K562 (cell line): ENCODE data around the gene CNTROB. TPM values are rescaled to one million over a fixed set of nuclear protein-coding genes. Genes with fewer than 3 reads are reported as not detected.

Source experiments
- ATAC-seq: fragments of 200-7000 bp; cut with Tn5 transposase; 3 replicates; pipeline ENCODE4 v1.9.1; 2020; ENCODE audit warnings: moderate library complexity
- BruUV-seq: library from RNA; stranded (reverse); fragments of 400-500 nt; replicated peaks from 2 replicates; lab custom pipeline; 2021; lab: Mats Ljungman, UMichigan
- CTCF ChIA-PET: fragments of 300-600 bp; formaldehyde crosslinking; extraction: SDS; loops from one replicate; lab custom pipeline; 2021; ENCODE audit warnings: low intra/inter-chr PET ratio; lab: Yijun Ruan, JAX
- POLR2A ChIA-PET: fragments of 300-600, 350-650 bp; sonication (Branson Sonifier 250); formaldehyde crosslinking; extraction: SDS; loops from one replicate; lab custom pipeline; 2021; ENCODE audit warnings: antibody characterized with exemption, inconsistent platforms; lab: Yijun Ruan, JAX
- DNase-seq, 4 experiments: peaks; one replicate each; pipeline versions ENCODE4 v3.0.0 to v3.0.0-alpha.2; 2011 to 2018; ENCODE audit warnings: low spot score in 3 of 4, mixed read lengths in 3 of 4; ENCODE audit errors: extremely low read depth in 1 of 4
- FAIRE-seq: peaks from 2 replicates; lab custom pipeline; 2011; peaks lifted over from hg19 to GRCh38; lab: Jason Lieb, UNC
- H2AFZ ChIP-seq: 2 replicates; pipeline ENCODE4 v1.6.0; 2011; ENCODE audit warnings: low read depth, low read length, control low read depth, inconsistent platforms
- H3K27ac ChIP-seq: fragments of 200-600 bp; 3 replicates; pipeline ENCODE4 v1.8.0; 2011; ENCODE audit warnings: low read depth, mild to moderate bottlenecking, control low read depth, inconsistent platforms, low read length, moderate library complexity, mixed read lengths; ENCODE audit errors: extremely low read depth
- H3K27me3 ChIP-seq, 2 experiments: fragments of 300-600 bp in 1 of 2; 2 replicates in 1 of 2; 3 replicates in 1 of 2; pipeline versions ENCODE4 v1.6.0 to v1.8.0; 2011; ENCODE audit warnings: inconsistent platforms in 2 of 2, low read length in 2 of 2, mild to moderate bottlenecking in 1 of 2, mixed read lengths in 1 of 2, moderate library complexity in 1 of 2; ENCODE audit not compliant: control insufficient read depth in 2 of 2, insufficient read depth in 2 of 2
- H3K36me3 ChIP-seq: fragments of 300-600 bp; 3 replicates; pipeline ENCODE4 v1.8.0; 2011; ENCODE audit warnings: mild to moderate bottlenecking, low read length, inconsistent platforms; ENCODE audit not compliant: control insufficient read depth, insufficient read depth
- H3K4me1 ChIP-seq, 2 experiments: fragments of 200-600 bp in 1 of 2; replicated peaks in 1 of 2; 2 replicates in 1 of 2; 3 replicates in 1 of 2; pipeline versions ENCODE4 v1.5.1 to v1.8.0; 2011; ENCODE audit warnings: inconsistent platforms in 2 of 2, low read length in 2 of 2, mild to moderate bottlenecking in 1 of 2, mixed read lengths in 1 of 2, moderate library complexity in 1 of 2; ENCODE audit not compliant: control insufficient read depth in 2 of 2, insufficient read depth in 2 of 2
- H3K4me2 ChIP-seq: 2 replicates; pipeline ENCODE4 v1.6.1; 2011; ENCODE audit warnings: low read length, control low read depth, inconsistent platforms, mixed read lengths; ENCODE audit not compliant: insufficient read depth
- H3K4me3 ChIP-seq: fragments of 200-600 bp; sonication (generic), shearing (Covaris generic); 2 replicates; pipeline ENCODE4 v1.5.1; 2016; ENCODE audit warnings: control low read depth, inconsistent platforms
- H3K79me2 ChIP-seq: fragments of 200-600 bp; 3 replicates; pipeline ENCODE4 v1.8.0; 2011; ENCODE audit warnings: low read length, inconsistent platforms; ENCODE audit not compliant: control insufficient read depth, insufficient read depth
- H3K9ac ChIP-seq, 2 experiments: 2 replicates each; pipeline versions ENCODE4 v1.6.0 to v1.6.1; 2011; ENCODE audit warnings: low read depth in 2 of 2, low read length in 2 of 2, control low read depth in 1 of 2, inconsistent platforms in 1 of 2, mild to moderate bottlenecking in 1 of 2, mixed read lengths in 1 of 2; ENCODE audit not compliant: insufficient read depth in 1 of 2
- H3K9me1 ChIP-seq: one replicate; pipeline ENCODE4 v1.6.0; 2011; ENCODE audit warnings: inconsistent platforms, mild to moderate bottlenecking, low read length, moderate library complexity; ENCODE audit not compliant: control insufficient read depth, insufficient read depth
- H3K9me3 ChIP-seq: replicated peaks from 2 replicates; pipeline ENCODE4 v1.5.1; 2011; ENCODE audit warnings: low read depth, low read length, inconsistent platforms; ENCODE audit not compliant: control insufficient read depth, insufficient read depth
- H4K20me1 ChIP-seq: replicated peaks from 2 replicates; pipeline ENCODE4 v1.6.1; 2011; ENCODE audit warnings: low read length, inconsistent platforms, mixed read lengths; ENCODE audit not compliant: control insufficient read depth, insufficient read depth
- ARID3A ChIP-seq: IDR thresholded peaks from 2 replicates; pipeline ENCODE4 v1.6.1; 2012; ENCODE audit warnings: low read depth, low read length, improper control_type of control experiment, borderline replicate concordance
- DDX20 ChIP-seq: fragments of 450-650 bp; IDR thresholded peaks from 2 replicates; pipeline ENCODE4 v1.6.1; 2016; ENCODE audit warnings: missing genetic modification characterization, low read depth, mild to moderate bottlenecking, missing compliant biosample characterization, moderate library complexity
- HBP1 ChIP-seq: fragments of 450-650 bp; formaldehyde crosslinking; IDR thresholded peaks from 2 replicates; pipeline ENCODE4 v1.4.0; 2022; ENCODE audit warnings: missing genetic modification characterization
- HLTF ChIP-seq: fragments of 450-650 bp; IDR thresholded peaks from 2 replicates; pipeline ENCODE4 v1.6.1; 2016
- HSF4 ChIP-seq: fragments of 250-450 bp; sonication (Bioruptor Pico); IDR thresholded peaks from 2 replicates; pipeline ENCODE4 v2.1.2; 2022; ENCODE audit warnings: mild to moderate bottlenecking, moderate library complexity, borderline replicate concordance
- LEF1 ChIP-seq: fragments of 450-650 bp; IDR thresholded peaks from 2 replicates; pipeline ENCODE4 v1.6.1; 2016; ENCODE audit warnings: mild to moderate bottlenecking
- SMARCA4 ChIP-seq: fragments of 450-650 bp; IDR thresholded peaks from 2 replicates; pipeline ENCODE4 v1.6.1; 2016
- SREBF1 ChIP-seq: fragments of 150-350 bp; IDR thresholded peaks from 2 replicates; pipeline ENCODE4 v1.6.1; 2014; ENCODE audit warnings: antibody characterized with exemption, low read depth, low read length, borderline replicate concordance
- SRSF1 ChIP-seq: fragments of 200-400 bp; formaldehyde crosslinking; IDR thresholded peaks from 2 replicates; pipeline ENCODE4 v1.6.1; 2017; ENCODE audit warnings: mild to moderate bottlenecking, low read depth, low read length, moderate library complexity
- TAF9B ChIP-seq: fragments of 450-650 bp; IDR thresholded peaks from 2 replicates; pipeline ENCODE4 v1.6.1; 2018; ENCODE audit warnings: mild to moderate bottlenecking; ENCODE audit not compliant: partially characterized antibody
- TARDBP ChIP-seq: fragments of 450-650 bp; IDR thresholded peaks from 2 replicates; pipeline ENCODE4 v1.6.1; 2016
- TCF15 ChIP-seq: fragments of 250-450 bp; sonication (Bioruptor Pico); IDR thresholded peaks from 2 replicates; pipeline ENCODE4 v1.8.0; 2022; ENCODE audit warnings: moderate library complexity, mild to moderate bottlenecking, inconsistent platforms
- ZBTB33 ChIP-seq: sonication (generic); formaldehyde crosslinking; IDR thresholded peaks from 2 replicates; pipeline ENCODE4 v1.8.1; 2023; ENCODE audit warnings: mild to moderate bottlenecking, missing genetic modification reagents
- ZNF165 ChIP-seq: fragments of 250-450 bp; sonication (Bioruptor Pico); IDR thresholded peaks from 2 replicates; pipeline ENCODE4 v1.4.0; 2020; ENCODE audit warnings: borderline replicate concordance
- ZNF696 ChIP-seq: fragments of 250-450 bp; sonication (Bioruptor Pico); conservative IDR thresholded peaks from 2 replicates; pipeline ENCODE4 v1.4.0; 2020; ENCODE audit warnings: mild to moderate bottlenecking, moderate library complexity
- ZNF76 ChIP-seq: fragments of 250-450 bp; sonication (Bioruptor Pico); IDR thresholded peaks from 2 replicates; pipeline ENCODE4 v1.4.0; 2020; ENCODE audit warnings: mild to moderate bottlenecking, moderate library complexity, borderline replicate concordance
- ZNF780A ChIP-seq: fragments of 250-450 bp; sonication (Bioruptor Pico); IDR thresholded peaks from 2 replicates; pipeline ENCODE4 v1.5.0; 2021; ENCODE audit warnings: mild to moderate bottlenecking
- whole genome bisulfite sequencing: fragments of 100-300 bp; shearing (Covaris generic); methylation state at CpG from one replicate; pipeline ENCODE4 v1.1.6; 2016; ENCODE audit warnings: low coverage, mixed read lengths; ENCODE audit not compliant: insufficient coverage; ENCODE audit errors: missing lambda C conversion rate; 5-methylcytosine and 5-hydroxymethylcytosine counted together
- in situ Hi-C: fragments of 300-500 bp; cut with MboI; formaldehyde crosslinking; loops from 4 replicates; pipeline ENCODE4 v1.15.0; 2018; ENCODE audit warnings: inconsistent platforms, mixed read lengths
- intact Hi-C: fragments of 100-400 bp; cut with micrococcal nuclease; formaldehyde crosslinking; loops from 2 replicates; pipeline ENCODE4 v1.14.2; 2022
- polyA plus RNA-seq, 8 experiments: library from polyadenylated mRNA; depleted of rRNA in 4 of 8; stranded (reverse) in 5 of 8; unstranded in 3 of 8; fragments of >200 nt; fragmentation: Nextera tagmentation in 2 of 8; fragmentation: Illumina TruSeq in 1 of 8; extraction: Ambion mirVana in 2 of 8; extraction: Trizol in 1 of 8; gene quantifications; 2 replicates each; pipeline versions ENCODE4 v1.2.1 to v1.2.3, GENCODE V29; 2011 to 2014; ENCODE audit warnings: inconsistent platforms in 1 of 8, missing spikeins in 1 of 8
- total RNA-seq, 7 experiments: library from RNA; depleted of rRNA in 6 of 7; stranded (reverse); fragments of >200 nt in 6 of 7; fragmentation: Illumina TruSeq in 2 of 7; extraction: Trizol in 2 of 7; gene quantifications; 2 replicates each; pipeline versions ENCODE4 v1.2.1 to v1.2.3, GENCODE V29; 2011 to 2021; ENCODE audit warnings: low replicate concordance in 1 of 7

CNTROB gene
- total and polyA plus RNA-seq, 9 of the 15 experiments (the other 6 are each of a cell fraction or from before 2014, with no cell fraction given), result 1.9 to 33.3 (median 23.0) TPM

- no TSS peak for BruUV-seq
- H3K9ac ChIP-seq, result peak overlapping the region; percentile 92 to 99
- peak overlapping the region; percentile 100 for H3K27ac ChIP-seq
- ATAC-seq (peak; percentile 86), FAIRE-seq (peak; percentile 81), DNase-seq (peak; percentile 66 to 83 (median 76))
- intact Hi-C loops (no loop called here), in situ Hi-C loops (no loop called here)
- H3K36me3 ChIP-seq, result peaks cover 35% of the 10 kb centered on the region; the same call in 2 of the 3 replicates
- H3K9me1 ChIP-seq, result no peaks in the 10 kb centered on the region
- no peaks in the 10 kb centered on the region for H3K27me3 ChIP-seq
- peaks cover 38% of the 10 kb centered on the region for H3K79me2 ChIP-seq
- peak overlapping the region; percentile 100 for H3K4me2 ChIP-seq
- H3K4me3 ChIP-seq, result peak overlapping the region; percentile 87
- POLR2A ChIA-PET, result interaction anchor here (0.6 to 2.6 kb wide), 10 partner anchors 8 to 1218 kb away, joined by 3 to 14 read pairs (median 3); partner anchors contain the start of gene RNF227
- WGBS, result 0% methylated on average over 16 of the region's 16 CpGs
- CTCF ChIA-PET, result no interaction called here
- H4K20me1 ChIP-seq, result no peaks in the 10 kb centered on the region; the same call in 1 of the 2 replicates
- peaks cover 10 to 12% of the 10 kb centered on the region in 2 experiments; a peak in 3 of 5 replicates for H3K4me1 ChIP-seq
- H3K9me3 ChIP-seq, result no peaks in the 10 kb centered on the region
- H2AFZ ChIP-seq, result peak overlapping the region; percentile 95; the same call in 1 of the 2 replicates
- TF ChIP-seq SREBF1, result no peak
- no peak for TF ChIP-seq ARID3A
- no peak for TF ChIP-seq ZBTB33 (CRISPR knock-in tag)
- peak; percentile 52 for TF ChIP-seq TAF9B
- TF ChIP-seq DDX20 (tag), result no peak
- TF ChIP-seq TCF15 (CRISPR knock-in tag), result no peak
- TF ChIP-seq LEF1, result no peak
- no peak for TF ChIP-seq HSF4
- no peak for TF ChIP-seq HLTF
- TF ChIP-seq ZNF780A, result no peak
- TF ChIP-seq HBP1 (CRISPR knock-in tag), result no peak
- no peak for TF ChIP-seq SMARCA4
- no peak for TF ChIP-seq TARDBP
- no peak for TF ChIP-seq ZNF696 (CRISPR knock-in tag)
- no peak for TF ChIP-seq ZNF76
- TF ChIP-seq ZNF165 (CRISPR knock-in tag), result no peak
- no peak for TF ChIP-seq SRSF1
Observed at GRCh38 chr17:7932949-7933348, 943 bp downstream of the CNTROB start.
